ENCODE results near the gene EMC10.

The EMC10 gene

DNA sequence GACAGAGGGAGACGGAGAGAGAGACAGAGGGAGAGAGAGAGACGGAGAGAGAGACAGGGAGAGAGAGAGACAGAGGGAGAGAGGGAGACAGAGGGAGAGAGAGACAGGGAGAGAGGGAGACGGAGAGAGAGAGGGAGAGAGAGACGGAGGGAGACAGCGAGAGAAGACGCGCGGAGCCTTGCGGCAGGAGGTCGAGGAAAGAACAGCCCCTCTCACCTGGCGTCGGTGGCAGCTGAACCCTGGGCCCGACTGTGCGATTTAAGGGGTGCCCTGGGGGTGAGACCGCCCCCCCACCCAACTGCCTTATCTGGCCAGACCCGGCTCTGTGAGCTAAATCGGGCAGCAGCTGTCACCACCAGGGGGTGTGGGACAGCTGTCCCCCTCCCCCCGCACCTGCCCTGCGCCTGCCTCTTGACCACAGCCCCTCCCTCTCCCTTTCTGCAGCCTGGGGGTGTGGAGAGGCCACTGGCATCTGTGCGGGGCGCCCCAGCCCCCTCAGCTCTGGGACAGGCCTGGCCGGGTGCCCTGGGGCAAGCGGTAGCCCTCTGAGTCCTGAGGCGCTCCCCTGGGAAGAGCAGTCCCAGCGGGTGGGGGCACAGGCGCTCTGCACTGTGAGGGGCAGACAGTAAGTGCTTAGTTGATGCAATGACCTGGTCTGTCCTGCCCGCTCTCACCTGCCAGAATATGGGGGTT is 23.9 kb downstream of the EMC10 start:
- peak; percentile 56 to 80 for DNase-seq

DNA sequence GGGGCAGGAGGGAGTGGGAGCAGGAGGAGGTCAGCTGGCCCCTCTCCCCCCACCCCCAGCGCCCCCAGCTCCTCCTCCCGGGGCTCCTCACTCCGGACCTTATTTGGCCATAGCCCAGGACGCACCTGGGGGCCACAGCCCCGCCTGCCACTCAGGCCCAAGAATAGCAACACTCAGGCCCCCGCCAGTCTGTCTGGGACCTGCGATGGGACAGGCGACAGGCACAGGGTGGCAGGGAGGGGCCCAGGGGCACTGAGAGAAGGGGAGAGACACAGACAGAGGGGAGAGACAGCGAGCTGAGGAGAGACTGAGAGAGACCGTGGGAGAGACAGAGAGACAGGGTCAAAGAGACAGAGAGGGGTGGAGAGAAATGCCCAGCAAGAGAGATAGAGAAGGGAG is 24.4 kb downstream of the EMC10 start:
- peak in 1 of 2 experiments; percentile 47 for DNase-seq

DNA sequence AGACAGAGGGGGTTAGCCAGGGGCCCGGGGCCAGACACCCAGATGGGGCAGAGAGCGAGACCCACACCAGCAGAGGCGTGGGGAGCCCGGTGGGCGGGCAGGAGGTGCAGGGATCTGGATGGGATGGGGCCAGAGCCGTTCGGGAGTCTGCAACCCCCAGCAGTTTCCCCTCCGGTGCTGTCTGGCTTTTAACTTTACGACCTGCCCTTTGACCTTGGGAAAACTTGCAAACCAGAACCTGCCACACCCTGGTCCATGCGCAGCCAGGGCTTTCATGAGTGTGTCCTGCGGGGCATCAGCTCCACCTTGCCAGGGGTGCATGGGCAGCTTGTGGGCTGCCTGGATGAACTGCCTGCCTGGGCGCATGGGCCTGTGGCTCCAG is 24.9 kb downstream of the EMC10 start:
- DNase-seq, result no peak

DNA sequence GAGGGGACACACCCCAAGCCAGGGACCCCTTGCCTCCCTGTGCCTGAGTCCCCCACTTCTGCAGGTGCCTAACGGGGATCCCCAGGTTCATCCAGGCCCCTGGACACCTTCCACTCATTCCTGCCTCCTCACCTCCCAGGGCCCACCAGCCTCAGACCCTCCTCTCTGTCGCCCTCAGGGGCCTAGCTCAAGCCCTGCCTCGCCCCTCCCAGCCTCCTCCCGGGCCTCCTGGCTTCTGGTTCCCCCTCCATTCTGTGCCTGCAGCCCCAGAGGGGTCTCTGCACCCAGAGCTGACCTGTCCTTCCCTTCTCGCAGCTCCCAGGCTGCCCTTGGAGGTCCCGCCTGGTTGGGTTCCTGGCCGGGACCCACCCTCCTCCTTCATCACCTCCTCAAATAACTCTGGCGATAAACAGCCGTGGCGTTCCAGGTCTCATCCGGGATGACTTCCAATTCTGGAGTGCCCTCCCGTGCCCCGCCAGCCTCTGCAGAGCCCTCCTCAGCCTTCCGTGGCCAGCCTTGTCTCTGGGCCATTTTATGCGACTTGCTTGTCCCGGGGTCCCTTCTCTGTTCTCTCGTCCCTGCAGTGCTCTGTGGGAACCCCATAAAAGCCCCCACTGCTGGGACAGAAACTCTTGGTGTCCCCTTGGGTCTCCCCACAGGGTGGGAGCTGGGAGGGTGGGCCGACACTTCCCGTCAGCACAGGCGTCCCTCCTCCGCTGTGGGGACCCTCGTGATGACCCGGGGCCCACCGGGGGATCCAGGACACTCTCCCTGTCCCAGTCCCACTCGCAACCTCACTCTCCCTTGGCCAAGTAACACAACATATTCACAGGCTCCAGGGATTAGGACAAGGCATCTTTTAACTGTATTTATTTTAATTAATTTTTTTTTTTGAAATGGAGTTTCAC is 25.5 kb downstream of the EMC10 start:
- DNase-seq, result no peak

DNA sequence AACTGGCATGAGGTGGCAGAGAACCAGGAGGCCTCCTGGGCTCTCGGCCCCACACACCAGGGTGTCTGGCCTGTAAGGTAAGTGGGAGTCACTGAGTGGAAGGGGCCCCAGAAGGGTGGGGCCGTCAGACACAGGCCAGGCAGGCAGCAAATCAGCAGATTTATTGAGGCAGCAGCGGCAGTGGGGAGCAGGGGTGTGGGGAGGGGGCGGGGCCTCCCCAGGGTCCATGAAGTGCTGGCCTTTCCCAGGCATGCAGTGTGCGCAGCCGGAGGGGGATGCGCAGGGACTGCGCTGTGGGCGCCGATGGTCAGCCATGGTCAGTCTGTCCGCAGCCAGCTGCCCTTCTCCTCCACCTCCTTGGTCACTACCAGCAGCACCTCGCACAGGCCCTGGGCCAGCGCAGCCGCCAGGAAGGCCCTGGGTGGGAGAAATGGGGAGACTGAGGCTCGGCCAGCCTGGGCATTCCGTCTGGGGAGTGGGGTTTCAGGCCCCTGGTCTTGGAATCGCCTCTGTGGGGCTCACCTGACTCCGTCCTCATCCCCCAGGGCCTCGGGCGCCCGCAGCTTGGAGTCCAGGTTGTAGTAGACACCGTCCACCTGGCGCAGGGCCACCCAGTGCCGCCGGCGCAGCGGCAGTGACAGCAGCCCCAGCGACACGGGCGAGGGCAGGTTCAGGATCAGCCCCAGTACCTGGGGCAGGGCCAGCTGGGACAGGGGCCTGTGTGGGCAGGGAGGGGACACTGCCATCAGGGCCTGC is 29.7 kb downstream of the EMC10 start:
- DNase-seq, result no peak

DNA sequence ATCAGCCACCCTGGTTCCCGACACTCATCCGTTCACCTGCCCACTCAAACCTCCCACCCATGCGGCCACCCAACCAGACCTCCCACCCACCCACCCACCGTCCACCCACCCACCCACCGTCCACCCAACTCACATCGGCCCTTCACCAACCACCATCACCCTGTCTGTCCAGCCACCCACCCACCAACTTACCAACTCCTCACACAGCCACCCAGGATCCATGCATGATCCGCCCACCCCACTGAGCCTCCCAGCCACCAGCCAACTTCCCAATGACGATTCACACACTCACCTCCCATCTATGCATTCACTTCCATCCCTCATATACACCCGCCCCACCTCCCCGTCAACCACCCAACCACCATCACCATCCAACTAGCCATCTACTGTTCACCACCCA is 30.4 kb downstream of the EMC10 start:
- no peak for DNase-seq

DNA sequence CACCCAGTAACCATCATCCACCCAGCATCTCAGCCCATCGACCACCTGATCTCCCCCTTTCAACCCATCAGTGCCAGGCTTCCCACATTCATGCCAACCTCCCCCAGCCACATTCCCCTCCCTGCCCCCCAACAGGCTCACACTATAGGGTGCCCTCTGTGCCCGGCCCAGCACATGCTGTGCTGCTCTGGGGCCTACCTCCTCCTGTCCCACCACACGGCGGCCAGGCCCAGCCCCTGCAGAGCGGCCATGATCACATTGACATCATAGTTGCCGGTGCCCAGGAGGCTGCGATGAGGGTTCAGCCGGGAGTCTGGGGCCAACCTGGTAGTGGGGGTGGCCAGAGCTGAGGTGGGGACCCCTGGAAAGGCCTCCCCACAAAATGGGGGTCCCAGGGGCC is 31.1 kb downstream of the EMC10 start:
- no peak for DNase-seq

DNA sequence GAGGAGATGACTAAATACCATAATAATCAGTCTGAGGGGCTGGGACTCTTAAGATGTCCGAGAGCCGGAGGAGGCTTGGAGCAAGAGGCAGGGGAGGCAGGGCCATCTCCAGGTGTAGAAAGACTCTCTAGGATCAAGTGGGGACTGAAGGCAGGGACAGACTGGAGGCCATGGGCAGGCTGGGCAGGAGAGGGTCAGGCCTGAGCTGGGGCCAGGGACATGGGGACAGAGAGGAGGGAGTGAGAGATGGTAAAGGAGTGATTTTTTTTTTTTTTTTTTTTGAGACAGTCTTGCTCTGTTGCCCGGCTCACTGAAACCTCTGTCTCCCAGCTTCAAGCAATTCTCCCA is 32.5 kb downstream of the EMC10 start:
- no peak for DNase-seq

DNA sequence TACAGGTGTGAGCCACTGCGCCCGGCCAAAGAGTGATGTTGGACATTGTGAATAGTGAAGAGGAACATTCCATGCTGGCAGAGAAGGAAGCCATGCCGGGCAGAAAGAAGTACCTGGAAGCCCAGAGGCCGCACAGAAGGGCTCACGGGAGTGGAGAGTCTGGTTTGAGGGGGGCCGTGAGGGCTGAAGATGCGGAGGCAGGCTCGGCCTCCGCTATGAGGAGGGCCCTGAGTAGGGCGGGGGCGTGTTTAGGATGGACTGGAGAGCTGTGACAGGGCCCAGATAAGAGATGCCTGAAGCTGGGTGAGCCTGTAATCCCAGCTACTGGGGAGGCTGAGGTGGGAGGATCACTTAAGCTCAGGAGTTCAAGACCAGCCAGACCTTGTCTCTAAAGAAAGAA is 33.1 kb downstream of the EMC10 start:
- DNase-seq, result no peak

DNA sequence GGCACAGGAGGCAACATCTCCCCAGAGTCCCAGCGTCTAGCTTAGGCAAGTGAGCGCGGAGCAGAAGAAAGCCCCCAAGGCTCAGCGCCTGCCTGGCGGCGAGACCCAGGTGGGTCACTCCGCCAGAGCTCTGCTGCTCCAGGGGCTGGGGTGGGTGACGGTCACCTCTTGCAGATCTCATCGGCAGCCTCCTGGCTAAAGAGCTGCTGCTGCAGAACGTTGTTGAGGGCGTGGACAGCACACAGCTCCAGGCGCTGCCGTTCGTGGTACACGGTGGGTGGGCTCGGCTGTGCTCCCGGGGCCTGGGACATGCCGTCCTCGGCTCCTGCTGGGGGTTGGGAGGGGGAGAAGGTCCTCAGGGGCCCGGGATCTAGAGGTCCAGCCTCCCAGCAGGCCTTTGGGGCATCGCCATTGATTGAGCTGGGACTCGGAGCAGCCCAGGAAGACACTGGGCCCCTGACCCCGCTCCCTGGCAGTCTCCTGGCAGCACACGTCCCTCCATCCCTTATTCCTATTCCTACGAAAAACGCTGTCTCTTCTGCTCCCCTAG is 33.9 kb downstream of the EMC10 start:
- DNase-seq, result peak in 1 of 2 experiments; percentile 17

DNA sequence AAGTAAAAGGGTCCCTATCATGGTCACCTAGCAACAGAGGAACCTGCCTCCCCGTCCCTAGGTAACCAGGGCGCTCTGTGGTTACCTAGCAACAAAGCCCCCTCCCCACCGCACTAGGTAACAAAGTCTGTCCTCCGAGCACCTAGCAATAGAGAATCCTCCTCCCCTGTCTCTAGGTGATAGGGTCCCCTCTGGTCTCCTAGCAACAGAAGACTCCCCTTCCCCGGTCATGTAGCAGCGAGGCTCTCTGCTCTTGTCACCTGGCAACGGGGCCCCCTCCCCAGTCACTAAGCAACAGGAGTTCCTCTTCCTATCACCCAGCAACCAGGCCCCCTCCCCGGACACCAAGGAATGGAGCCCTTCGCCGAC is 34.4 kb downstream of the EMC10 start:
- peak; percentile 87 to 91 for DNase-seq

DNA sequence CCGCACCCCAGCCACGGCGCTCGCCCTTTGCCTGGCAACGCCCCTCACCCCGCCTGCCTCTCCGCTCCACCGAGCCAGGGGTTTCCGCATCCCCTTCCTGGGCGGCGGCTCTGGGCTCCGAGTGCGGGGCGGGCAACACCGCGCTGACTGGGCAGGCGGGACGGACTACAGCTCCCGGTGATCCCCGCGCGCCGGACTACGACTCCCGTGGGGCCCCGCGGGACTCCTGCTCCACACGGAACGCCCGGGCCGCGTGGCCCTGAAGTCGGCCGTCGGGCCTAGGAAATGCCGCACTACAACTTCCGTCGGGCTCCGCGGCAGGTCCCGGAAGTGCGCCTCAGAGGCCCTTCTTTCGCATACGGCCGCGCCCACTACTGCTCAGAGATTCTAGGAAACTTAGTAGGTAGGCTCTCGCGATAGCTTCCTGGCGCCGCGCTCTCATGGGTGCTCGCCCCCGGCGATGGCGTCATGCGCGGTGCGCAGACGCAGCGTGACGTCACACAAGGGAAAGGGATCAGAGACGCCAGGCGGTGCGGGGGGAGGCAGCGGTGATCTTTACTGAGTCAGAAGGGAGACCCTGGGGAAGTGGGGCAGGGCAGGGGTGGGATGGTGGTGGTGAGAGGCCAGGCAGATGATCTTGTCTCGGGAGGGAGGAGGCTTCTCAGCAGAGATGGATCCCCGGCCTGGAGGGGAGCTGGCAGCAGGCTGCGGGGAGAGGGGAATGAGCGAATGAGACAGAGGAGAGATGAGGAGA is 34.9 kb downstream of the EMC10 start, which contains the start of gene JOSD2:
Gene JOSD2, minus strand, starts transcription at position 123 of the 754 bp plus-strand sequence. CDS start 760 bp downstream, outside the sequence.
- peak; percentile 95 to 99 for DNase-seq

DNA sequence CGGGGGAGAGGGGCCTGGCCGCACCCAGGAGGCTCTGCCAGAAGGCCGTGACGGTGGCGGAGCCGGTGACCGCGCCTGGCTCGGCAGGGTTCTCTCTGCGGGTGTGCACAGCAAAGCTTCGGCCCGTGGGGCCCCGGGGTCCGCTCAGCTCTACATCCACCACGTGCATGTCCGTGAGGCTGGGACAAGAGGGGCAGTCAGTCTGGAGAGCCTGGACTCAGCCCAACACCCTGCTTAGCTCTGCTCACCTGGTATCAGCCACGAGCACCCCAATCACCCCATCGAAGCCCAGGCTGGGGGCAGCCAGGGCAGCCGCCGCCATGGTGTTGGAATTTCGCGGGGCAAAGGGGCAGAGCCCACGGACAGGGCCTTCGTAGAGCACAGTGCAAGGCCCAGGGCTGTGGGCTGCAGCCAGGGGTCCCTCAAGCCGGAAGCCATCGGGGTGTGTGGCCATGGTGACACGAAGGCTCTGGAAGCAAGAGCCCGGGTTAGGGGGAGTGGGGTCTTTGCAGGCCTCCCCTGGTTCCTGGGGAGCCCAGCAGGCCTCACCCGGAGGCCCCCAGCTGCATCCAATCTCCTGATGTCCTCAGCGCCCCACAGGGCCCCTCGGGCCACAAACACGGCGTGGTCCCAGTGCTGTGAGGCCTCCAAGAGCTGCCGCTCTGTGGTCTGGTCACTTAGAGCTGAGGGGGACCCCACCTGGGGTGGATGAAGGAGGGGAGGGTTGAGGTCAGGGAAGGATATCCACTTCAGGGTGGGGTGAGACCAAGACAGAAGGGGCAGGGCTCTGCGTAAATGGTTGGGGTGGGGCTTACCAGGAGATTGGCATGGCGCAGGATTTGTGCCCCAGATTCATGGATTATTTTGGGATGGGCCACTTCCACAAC is 36.0 kb downstream of the EMC10 start:
- no peak for DNase-seq

DNA sequence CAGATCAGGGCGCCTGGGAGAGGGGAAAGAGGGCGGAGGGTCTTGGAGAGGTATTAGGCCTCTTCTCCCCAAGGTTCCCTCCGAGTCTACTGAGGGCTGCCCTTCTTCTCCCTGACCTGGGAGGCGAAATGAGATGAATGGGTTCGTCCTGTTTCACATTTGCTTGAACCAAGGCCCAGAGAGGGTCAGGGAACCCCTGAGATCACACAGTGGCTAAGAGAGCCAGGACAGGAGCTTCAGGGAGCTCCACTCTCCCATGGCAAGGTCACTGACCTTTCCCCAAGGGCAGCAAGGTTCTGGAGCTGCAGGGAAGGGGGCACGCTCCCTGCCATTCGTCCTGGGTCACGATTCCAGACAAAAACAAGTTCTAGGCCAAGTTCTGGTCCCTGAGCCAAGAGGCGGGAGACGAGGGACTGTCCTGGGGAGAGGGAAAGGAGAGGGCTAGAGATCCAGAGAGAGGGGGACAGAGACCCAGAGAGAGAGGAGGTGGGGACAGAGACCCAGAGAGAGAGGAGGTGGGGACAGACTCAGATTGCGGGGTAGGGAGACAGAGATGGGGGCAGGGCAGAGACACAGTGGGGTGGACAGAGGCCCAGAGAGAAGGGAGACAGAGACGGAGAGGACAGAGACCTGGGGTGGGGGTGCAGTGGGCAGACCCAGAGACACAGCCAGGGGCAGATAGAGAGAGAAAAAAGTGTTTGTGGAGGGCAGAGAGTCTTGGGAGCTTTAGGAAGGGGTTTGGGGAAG is 36.9 kb downstream of the EMC10 start:
- DNase-seq, result no peak

DNA sequence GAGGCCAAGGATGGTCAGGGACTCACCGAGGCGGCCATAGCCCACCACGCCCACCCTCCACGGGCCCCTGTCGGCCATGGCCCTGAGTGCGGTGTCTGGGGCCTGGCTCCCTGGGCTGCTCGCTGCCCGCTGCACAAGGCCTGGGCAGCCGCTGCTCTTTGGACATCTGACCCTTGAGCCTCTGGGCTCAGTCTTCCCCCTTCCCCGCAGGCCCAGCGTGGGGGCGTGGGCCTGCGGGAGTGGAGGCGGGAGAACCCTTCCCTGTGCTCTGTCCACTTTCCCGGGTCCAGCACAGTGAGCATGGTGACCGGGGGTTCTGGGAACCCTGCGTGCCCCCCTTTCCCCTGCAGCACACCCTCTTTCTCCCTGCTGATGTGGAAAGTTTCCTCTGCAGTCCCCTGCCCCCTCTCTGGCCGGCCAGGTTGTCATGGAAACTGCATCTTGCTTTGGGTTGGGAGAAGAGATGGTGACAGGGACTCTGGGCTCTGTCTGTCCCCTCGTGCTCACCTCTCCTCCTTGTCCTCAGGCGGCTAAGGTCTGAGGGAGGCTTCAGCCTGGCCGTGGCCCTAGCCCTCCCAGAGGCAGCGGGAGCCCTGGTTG is 37.5 kb downstream of the EMC10 start, which contains the start of gene ASPDH:
Gene ASPDH, minus strand, starts transcription at position 168 of the 600 bp plus-strand sequence. Its CDS starts 90 bp downstream, at position 78.
- peak; percentile 29 to 35 for DNase-seq

DNA sequence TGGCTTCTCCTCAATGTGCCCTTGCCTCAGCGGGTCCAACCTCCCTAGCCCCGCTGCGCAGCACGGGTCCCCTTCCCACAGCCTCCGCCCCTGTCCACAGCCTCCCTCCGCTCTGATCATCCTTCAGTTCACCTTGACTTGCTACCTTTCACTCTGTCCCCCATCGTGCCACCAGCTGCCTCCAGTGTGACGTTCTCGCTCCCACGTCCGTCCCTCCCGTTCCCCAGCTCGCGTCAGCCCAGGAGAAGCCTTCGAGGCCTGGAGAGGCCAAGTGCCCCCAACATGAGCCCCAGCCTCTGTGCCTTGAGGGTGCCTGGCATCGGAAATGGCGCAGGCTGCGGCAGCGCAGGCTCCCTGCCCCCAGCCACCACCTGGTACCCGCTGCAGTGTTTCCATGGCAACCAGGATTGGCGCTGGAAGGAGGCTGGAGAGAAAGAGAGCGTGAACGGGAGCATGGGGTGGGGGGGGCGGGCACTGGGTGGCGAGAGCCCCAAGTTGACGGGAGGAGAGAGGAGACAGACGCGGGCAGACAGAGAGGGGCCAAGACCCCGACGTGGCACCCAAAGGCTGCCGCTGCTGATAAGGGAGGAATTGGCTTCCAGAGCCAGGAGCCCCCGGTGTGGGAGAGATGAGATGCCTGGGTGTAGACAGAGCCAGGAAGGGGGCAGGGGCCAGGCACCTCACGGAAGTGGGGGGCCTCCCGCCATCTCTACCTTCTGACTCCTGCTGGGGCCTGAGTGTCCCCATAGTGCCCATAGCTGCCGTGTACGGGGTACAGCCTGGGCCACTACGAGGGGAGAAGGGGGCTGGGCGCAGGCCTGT is 38.2 kb downstream of the EMC10 start:
- peak; percentile 90 to 92 for DNase-seq

DNA sequence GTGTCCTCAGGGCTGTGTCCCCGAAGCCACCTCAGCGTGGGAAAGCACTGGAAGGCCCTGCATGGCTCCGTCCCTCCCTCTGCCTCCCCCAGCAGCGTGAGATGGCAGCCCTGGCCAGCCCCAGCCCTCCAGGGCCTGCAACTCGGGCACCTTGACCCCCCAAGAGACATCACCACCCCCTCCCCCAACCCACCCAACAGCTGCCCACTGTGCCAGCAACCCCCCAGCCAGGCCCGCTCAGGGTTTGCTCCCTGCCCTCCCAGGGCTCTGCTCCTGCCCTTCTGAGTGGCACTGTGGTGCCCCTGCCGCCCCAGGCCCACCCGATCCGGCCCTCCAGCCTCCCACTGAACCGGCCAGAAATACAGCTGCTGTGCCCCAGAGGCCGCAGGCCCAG is 38.9 kb downstream of the EMC10 start:
- no peak for DNase-seq

DNA sequence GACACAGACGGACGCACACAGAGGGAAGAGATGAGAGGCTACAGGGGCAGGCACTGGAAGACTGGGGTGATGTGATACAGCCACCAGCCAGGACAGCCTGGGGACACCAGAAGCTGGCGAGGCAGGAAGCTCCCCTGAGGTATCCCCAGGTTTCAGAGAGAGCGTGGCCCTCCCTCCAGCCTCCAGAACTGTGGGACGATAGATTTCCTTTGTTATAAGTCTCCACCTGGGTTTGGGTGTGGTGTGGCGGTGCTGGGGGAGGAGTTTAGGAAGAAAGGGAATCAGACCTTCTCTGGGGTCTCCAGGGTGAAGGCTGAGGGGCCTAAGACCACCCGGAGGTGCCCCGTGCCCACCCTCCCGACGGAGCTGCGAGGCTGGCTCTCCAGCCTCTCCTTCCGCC is 40.1 kb downstream of the EMC10 start:
- DNase-seq, result no peak
